Mesendoderm (in vitro differentiated cells): Measurements from ENCODE around the gene ARID3B.

Experiments
- DNase-seq: peaks from one replicate; pipeline ENCODE4 v3.0.0; 2013
- H2AK5ac ChIP-seq: 2 replicates; pipeline ENCODE4 v1.6.1; 2013; ENCODE audit warnings: low read length, inconsistent platforms
- H2BK120ac ChIP-seq: 2 replicates; pipeline ENCODE4 v1.6.1; 2013; ENCODE audit warnings: low read depth, mild to moderate bottlenecking, low read length, moderate library complexity, mixed read lengths
- H2BK15ac ChIP-seq: replicated peaks from 2 replicates; pipeline ENCODE4 v1.6.1; 2013; ENCODE audit warnings: low read depth, mild to moderate bottlenecking, moderate library complexity
- H2BK5ac ChIP-seq: 2 replicates; pipeline ENCODE4 v1.6.1; 2013; ENCODE audit warnings: low read length, inconsistent platforms
- H3K18ac ChIP-seq: 2 replicates; pipeline ENCODE4 v1.6.1; 2013; ENCODE audit warnings: mild to moderate bottlenecking, low read length, mixed read lengths
- H3K23ac ChIP-seq: one replicate; pipeline ENCODE4 v1.6.1; 2013; ENCODE audit warnings: low read length
- H3K27ac ChIP-seq: 2 replicates; pipeline ENCODE4 v1.5.1; 2013; ENCODE audit warnings: low read depth, mild to moderate bottlenecking, inconsistent platforms, low read length, moderate library complexity
- H3K27me3 ChIP-seq: 2 replicates; pipeline ENCODE4 v1.6.1; 2013; ENCODE audit warnings: low read length, control low read depth, mild to moderate bottlenecking, inconsistent platforms; ENCODE audit not compliant: insufficient read depth, poor library complexity
- H3K36me3 ChIP-seq: 2 replicates; pipeline ENCODE4 v1.6.1; 2013; ENCODE audit warnings: low read length, inconsistent platforms; ENCODE audit not compliant: control insufficient read depth, insufficient read depth
- H3K4ac ChIP-seq: one replicate; pipeline ENCODE4 v1.6.1; 2013; ENCODE audit warnings: low read depth, mild to moderate bottlenecking, low read length, moderate library complexity
- H3K4me1 ChIP-seq: 2 replicates; pipeline ENCODE4 v1.6.1; 2013; ENCODE audit warnings: low read depth, low read length, inconsistent platforms; ENCODE audit not compliant: control insufficient read depth
- H3K4me2 ChIP-seq: 2 replicates; pipeline ENCODE4 v1.6.1; 2013; ENCODE audit warnings: low read length
- H3K4me3 ChIP-seq: 2 replicates; pipeline ENCODE4 v1.5.1; 2013; ENCODE audit warnings: mild to moderate bottlenecking, low read length
- H3K56ac ChIP-seq: one replicate; pipeline ENCODE4 v1.6.1; 2013; ENCODE audit warnings: low read length
- H3K79me1 ChIP-seq: 2 replicates; pipeline ENCODE4 v1.6.1; 2013; ENCODE audit warnings: low read length, inconsistent platforms
- H3K79me2 ChIP-seq: 2 replicates; pipeline ENCODE4 v1.6.1; 2013; ENCODE audit warnings: mild to moderate bottlenecking, low read length; ENCODE audit not compliant: control insufficient read depth, insufficient read depth
- H3K9ac ChIP-seq: 2 replicates; pipeline ENCODE4 v1.6.1; 2013; ENCODE audit warnings: low read length, inconsistent platforms
- H4K5ac ChIP-seq: one replicate; pipeline ENCODE4 v1.6.1; 2013; ENCODE audit warnings: low read length
- H4K8ac ChIP-seq: one replicate; pipeline ENCODE4 v1.6.1; 2013; ENCODE audit warnings: low read depth, mild to moderate bottlenecking, control low read depth, low read length, moderate library complexity
- WGBS: extraction: QIAGEN DNeasy Blood & Tissue Kit; methylation state at CpG from one replicate; pipeline ENCODE4 v1.1.7; 2013; ENCODE audit warnings: low lambda C conversion rate, missing lambda C conversion rate; ENCODE audit not compliant: insufficient coverage; ENCODE audit errors: extremely low coverage; 5-methylcytosine and 5-hydroxymethylcytosine counted together

Gene ARID3B

GRCh38 chr15:74616366-74616939 is 75.4 kb downstream of the ARID3B start:
- peaks cover 22% of the 10 kb centered on the region for H3K79me1 ChIP-seq
- peak overlapping the region; percentile 67 for H3K23ac ChIP-seq
- peak overlapping the region; percentile 87 for H3K56ac ChIP-seq
- H3K36me3 ChIP-seq: no peaks in the 10 kb centered on the region
- no peak overlapping the region for H3K18ac ChIP-seq
- no peak for DNase-seq
- H2BK120ac ChIP-seq: no peak overlapping the region
- H3K4ac ChIP-seq: peak overlapping the region; percentile 22
- no peak overlapping the region for H4K5ac ChIP-seq
- no peaks in the 10 kb centered on the region for H3K27me3 ChIP-seq
- no peak overlapping the region for H4K8ac ChIP-seq
- no CpG with 5 or more reads among the region's 18 CpGs for WGBS
- peak overlapping the region; percentile 90 for H3K4me2 ChIP-seq
- peaks cover 2% of the 10 kb centered on the region for H3K4me1 ChIP-seq
- H2AK5ac ChIP-seq: no peak overlapping the region
- peak overlapping the region; percentile 85 for H3K4me3 ChIP-seq
- no peak overlapping the region for H3K27ac ChIP-seq
- H3K9ac ChIP-seq: peak overlapping the region; percentile 96
- peaks cover 30% of the 10 kb centered on the region for H3K79me2 ChIP-seq
- no peak overlapping the region for H2BK15ac ChIP-seq
- H2BK5ac ChIP-seq: no peak overlapping the region

- Histone ChIP-seq H3K79me2 (peaks cover 33% of the 10 kb centered on the region), H3K56ac (peak overlapping the region; percentile 87), H2BK120ac (no peak overlapping the region), H3K18ac (no peak overlapping the region), H4K5ac (no peak overlapping the region), H2BK5ac (no peak overlapping the region), H3K36me3 (peaks cover under 1% of the 10 kb centered on the region), H3K27ac (no peak overlapping the region), H3K23ac (no peak overlapping the region), H3K4ac (no peak overlapping the region), H3K79me1 (peaks cover 26% of the 10 kb centered on the region), H3K4me1 (peaks cover 2% of the 10 kb centered on the region), H3K27me3 (no peaks in the 10 kb centered on the region), H2AK5ac (no peak overlapping the region), H2BK15ac (no peak overlapping the region), H3K4me3 (no peak overlapping the region), H3K4me2 (peak overlapping the region; percentile 90), H4K8ac (no peak overlapping the region), H3K9ac (peak overlapping the region; percentile 96)
- DNase-seq: no peak
These were observed 76.0 kb downstream of the ARID3B start for GRCh38 chr15:74616996-74617395.

- no peak overlapping the region for H2BK5ac ChIP-seq
- peaks cover 31% of the 10 kb centered on the region for H3K79me1 ChIP-seq
- no peak overlapping the region for H2BK120ac ChIP-seq
- H3K27me3 ChIP-seq: no peaks in the 10 kb centered on the region
- WGBS: no CpG with 5 or more reads among the region's 15 CpGs
- H2AK5ac ChIP-seq: no peak overlapping the region
- no peak overlapping the region for H3K27ac ChIP-seq
- no peak overlapping the region for H3K4ac ChIP-seq
- no peak overlapping the region for H3K56ac ChIP-seq
- H3K9ac ChIP-seq: no peak overlapping the region
- H3K18ac ChIP-seq: no peak overlapping the region
- H3K4me3 ChIP-seq: no peak overlapping the region
- no peak overlapping the region for H4K8ac ChIP-seq
- H3K4me1 ChIP-seq: peaks cover 2% of the 10 kb centered on the region
- H2BK15ac ChIP-seq: no peak overlapping the region
- peaks cover 4% of the 10 kb centered on the region for H3K36me3 ChIP-seq
- H3K79me2 ChIP-seq: peaks cover 35% of the 10 kb centered on the region
- DNase-seq: no peak
- H3K4me2 ChIP-seq: no peak overlapping the region
- no peak overlapping the region for H4K5ac ChIP-seq
- no peak overlapping the region for H3K23ac ChIP-seq
These were observed 78.0 kb downstream of the ARID3B start for GRCh38 chr15:74618841-74619596.

- Histone ChIP-seq H4K8ac (no peak overlapping the region), H3K27ac (no peak overlapping the region), H2AK5ac (no peak overlapping the region), H3K56ac (no peak overlapping the region), H3K4me2 (no peak overlapping the region), H2BK120ac (no peak overlapping the region), H2BK5ac (no peak overlapping the region), H3K4ac (no peak overlapping the region), H2BK15ac (no peak overlapping the region), H3K79me2 (peaks cover 35% of the 10 kb centered on the region), H3K36me3 (peaks cover 4% of the 10 kb centered on the region), H3K4me1 (peaks cover 2% of the 10 kb centered on the region), H3K27me3 (no peaks in the 10 kb centered on the region), H3K79me1 (peaks cover 31% of the 10 kb centered on the region), H3K9ac (no peak overlapping the region), H4K5ac (no peak overlapping the region), H3K4me3 (no peak overlapping the region), H3K23ac (no peak overlapping the region), H3K18ac (no peak overlapping the region)
- DNase-seq: no peak
- WGBS: no CpG with 5 or more reads among the region's 27 CpGs
These were observed 79.1 kb downstream of the ARID3B start for GRCh38 chr15:74619916-74620635.

- H3K4ac ChIP-seq: no peak overlapping the region
- peaks cover 2% of the 10 kb centered on the region for H3K4me1 ChIP-seq
- no peak overlapping the region for H4K8ac ChIP-seq
- peaks cover 31% of the 10 kb centered on the region for H3K79me1 ChIP-seq
- no peak overlapping the region for H2BK15ac ChIP-seq
- no peak overlapping the region for H2BK5ac ChIP-seq
- H2BK120ac ChIP-seq: no peak overlapping the region
- peak; percentile 89 for DNase-seq
- no peak overlapping the region for H3K18ac ChIP-seq
- peaks cover 7% of the 10 kb centered on the region for H3K36me3 ChIP-seq
- no peak overlapping the region for H3K56ac ChIP-seq
- H3K79me2 ChIP-seq: peaks cover 34% of the 10 kb centered on the region
- no peak overlapping the region for H3K4me3 ChIP-seq
- no peak overlapping the region for H4K5ac ChIP-seq
- no peaks in the 10 kb centered on the region for H3K27me3 ChIP-seq
- no peak overlapping the region for H3K23ac ChIP-seq
- no peak overlapping the region for H3K27ac ChIP-seq
- H3K9ac ChIP-seq: no peak overlapping the region
- WGBS: no CpG with 5 or more reads among the region's 23 CpGs
- no peak overlapping the region for H2AK5ac ChIP-seq
- H3K4me2 ChIP-seq: no peak overlapping the region
These were observed 79.9 kb downstream of the ARID3B start for GRCh38 chr15:74620636-74621545.
